Anterior cingulate cortex (tissue), 58 donors: Measurements from ENCODE around the gene ANKRD22.

ENCODE experiments used
- DNase-seq, 58 donors: peaks; one replicate each; lab custom pipeline; 2025; lab: John Stamatoyannopoulos, UW

The ANKRD22 gene

DNA sequence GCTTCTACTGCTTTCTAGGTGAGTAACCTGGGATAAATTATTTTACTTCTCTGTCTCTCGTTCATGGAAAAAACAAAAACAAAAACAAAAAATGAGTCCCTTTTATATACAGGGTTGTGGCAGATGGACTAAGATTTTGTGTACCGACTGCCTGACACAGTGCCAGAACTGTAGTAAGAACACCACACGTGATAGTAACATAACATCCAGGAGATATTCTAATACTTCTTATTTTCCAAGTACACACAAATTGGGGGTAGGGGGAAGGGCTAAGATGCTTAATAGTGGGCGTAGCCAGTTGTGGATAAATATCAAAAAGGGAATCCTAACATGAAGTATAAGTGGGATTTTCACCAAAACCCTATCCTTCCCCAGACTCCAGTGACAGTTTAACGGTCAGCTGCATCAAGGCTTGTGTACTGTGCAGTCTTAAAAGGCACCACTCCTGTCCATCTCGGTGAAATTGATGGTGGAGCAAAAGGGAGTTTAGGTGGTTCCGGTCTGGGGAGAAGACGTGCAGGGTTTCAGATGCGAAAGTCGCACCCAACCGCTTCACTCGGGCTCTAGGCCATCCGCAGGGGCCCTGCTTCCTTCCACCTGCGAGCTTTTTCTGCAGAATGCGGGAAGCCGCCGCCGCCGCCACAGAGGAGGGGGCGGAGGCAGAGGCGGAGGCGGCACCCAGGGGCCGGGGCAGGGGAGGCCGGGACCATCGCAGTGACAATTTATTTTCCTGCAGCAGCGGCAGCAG, 28.1 kb upstream of the ANKRD22 start, which contains the start of gene STAMBPL1:
STAMBPL1 (plus strand) TSS at position 712 of the 748 bp plus-strand sequence. CDS start 21,464 bp downstream, outside the sequence.
- peak in 44 of 58 donors; percentile 32 to 89 (median 72) for DNase-seq

DNA sequence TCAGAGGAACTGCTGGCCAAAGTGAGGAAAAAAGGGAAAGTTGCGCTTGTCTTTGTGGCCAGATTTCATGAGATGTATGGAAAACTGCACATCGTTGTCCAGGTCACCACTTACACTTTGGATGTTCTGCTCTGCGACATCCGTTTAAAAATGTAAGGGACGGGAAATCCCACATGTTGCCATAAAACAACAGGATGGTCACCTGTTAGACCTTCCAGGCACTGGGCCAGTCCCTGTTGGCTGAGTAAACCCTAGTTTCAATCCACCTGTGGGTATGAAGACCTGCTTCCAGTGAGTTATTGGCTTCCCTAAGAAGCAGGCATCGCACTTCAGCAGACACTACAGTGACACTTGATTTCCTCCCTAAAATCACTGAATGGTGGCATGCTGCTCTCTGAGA, 25.7 kb upstream of the ANKRD22 start:
- no peak for DNase-seq

DNA sequence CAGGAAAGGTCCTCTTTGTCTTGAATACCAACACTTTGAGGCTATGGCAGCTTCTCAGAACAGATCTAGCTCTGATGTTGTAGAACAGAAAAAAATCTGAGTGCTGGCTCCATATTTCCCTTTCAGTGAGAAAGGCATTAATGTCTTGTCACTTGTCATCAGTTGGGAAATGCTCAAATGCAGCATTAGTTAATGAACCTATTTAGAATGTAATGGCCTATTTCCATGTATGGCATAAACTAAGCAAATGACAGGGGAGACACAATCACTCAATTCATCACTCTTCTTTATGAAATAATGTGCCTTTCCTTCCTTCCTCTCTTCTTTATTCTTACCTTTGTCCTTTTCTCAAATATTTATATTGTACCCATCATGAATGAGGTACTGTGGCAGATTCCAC, 23.4 kb upstream of the ANKRD22 start:
- DNase-seq, result no peak

GRCh38 chr10:88874281-88874680, 22.6 kb upstream of the ANKRD22 start:
- no peak for DNase-seq

GRCh38 chr10:88873757-88874156, 22.1 kb upstream of the ANKRD22 start:
- DNase-seq, result no peak

GRCh38 chr10:88870089-88870488, 18.4 kb upstream of the ANKRD22 start:
- DNase-seq, result no peak

DNA sequence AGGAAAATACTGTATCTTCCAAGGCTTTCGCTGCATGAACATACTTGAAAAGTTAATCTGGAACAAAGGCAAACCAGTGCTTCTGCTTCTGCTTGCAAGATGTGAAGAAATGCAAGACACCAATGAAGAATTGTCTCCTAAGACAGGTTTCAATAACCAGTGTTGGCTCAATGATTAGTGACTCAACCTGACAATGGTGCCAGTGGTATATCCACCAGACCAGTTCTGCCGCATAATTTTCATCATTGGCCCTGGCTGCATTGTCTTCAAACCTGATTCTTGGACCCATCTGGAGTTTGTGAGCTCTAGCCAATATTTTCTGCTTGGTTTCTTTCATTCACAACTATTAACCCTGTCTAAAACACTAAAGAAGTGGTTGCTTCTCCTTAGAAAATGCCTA, 14.8 kb upstream of the ANKRD22 start:
- DNase-seq, result no peak

DNA sequence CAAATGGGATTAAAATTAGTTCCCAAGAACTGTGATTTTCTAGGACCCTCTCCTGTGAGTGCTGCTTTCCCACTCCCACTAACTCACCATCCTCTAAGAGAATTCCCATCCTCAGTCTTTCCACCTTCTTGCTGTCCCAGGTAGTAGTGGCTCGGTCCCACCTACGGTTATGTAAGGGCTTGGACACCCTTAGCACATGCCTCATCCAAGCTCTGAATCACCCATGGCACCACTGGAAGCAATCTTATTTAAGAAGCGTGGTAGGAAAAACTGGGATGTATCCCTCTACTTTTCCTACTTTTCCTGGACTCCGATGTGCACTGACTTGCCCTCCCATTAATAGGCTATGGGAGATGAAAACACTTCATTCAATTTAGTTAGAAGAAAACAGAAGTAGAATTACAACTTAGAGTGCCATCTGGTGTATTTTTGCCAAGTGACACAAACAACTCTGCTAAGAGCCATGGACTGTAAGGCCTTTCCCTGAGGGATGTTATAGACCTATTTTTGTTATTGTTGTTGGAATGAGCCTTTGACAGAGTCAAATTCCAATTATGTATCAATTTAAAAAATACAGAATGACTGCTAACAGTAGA, 13.7 kb upstream of the ANKRD22 start:
- DNase-seq, result no peak

GRCh38 chr10:88861036-88861435, 9.4 kb upstream of the ANKRD22 start:
- DNase-seq, result no peak

- DNase-seq, result no peak
Observed at GRCh38 chr10:88858491-88858890, 6.8 kb upstream of the ANKRD22 start.

DNA sequence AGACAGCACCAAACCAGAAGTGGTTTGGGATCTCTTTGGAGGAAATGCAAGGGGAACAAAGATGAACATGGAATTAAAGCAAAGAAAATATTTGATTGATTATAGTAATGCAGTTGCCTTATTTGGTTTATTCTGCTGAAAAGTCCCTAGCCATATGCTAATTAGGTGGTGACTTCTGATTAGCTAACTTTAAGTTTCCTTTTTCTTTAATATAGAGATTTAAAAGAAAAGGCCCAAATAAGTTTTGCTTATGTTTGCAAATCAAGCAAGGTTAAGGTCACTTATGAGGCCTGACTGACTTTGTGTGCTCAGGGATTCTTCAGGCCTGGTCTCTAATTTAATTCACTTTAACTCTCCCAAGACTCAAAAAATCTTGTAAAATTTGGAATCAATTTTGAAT, 6.2 kb upstream of the ANKRD22 start:
- DNase-seq, result no peak

GRCh38 chr10:88854684-88855083, 3.0 kb upstream of the ANKRD22 start:
- DNase-seq, result no peak

DNA sequence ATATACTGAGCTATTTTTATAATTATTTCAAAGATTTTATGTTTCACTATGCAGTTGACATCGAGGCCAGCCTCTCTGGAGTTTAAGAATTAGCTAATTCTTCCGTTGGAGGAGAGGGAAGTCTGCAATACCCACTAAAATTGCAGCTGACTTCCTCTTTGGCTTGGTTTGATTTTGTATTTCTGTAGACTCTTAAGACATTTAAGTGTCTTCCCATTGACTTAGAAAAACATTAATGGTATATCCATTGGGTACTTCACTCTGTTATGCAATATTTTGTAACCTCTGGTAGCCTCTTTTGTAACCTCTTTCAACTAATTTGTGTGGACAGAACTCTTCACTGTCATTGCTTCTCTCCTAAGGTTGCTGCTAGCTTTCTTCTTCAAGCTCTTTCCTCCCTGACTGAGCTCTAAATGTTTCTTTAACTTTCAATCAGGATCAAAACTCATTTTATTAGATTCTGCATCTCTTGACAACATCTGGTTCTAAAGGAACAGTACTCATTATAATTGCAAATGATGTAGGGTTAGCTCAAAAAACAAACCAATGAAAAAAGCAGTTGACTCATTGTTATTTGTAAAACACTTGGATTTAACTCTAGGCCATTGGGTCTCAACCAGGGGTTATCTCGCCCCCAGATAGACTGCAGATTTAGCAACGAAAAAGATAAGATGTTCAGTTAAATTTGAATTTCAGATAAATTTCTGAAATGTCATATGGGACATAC, 1.7 kb upstream of the ANKRD22 start:
- DNase-seq, result no peak

GRCh38 chr10:88852327-88852726, 683 bp upstream of the ANKRD22 start:
- no peak for DNase-seq

DNA sequence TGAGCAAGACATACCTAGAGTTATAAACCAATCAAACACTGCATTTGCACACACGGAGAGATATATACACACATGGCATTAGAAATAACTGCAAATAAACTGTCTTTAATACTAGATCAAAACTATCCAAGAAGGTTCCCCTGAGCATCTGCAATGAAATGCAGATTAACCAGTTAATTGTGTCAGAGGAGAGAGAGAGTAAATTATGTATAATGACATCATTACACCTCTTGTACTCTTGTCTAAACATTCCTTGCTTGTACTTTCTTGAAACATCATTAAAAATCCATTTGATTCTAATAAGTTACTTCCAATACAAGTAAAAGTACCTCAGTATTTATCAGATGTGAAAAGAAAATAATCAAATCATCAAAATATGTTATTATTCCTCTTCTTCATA, 932 bp downstream of the ANKRD22 start:
- no peak for DNase-seq

GRCh38 chr10:88849234-88849633, 2.4 kb downstream of the ANKRD22 start:
- no peak for DNase-seq

GRCh38 chr10:88848499-88848898, 3.1 kb downstream of the ANKRD22 start:
- DNase-seq, result no peak

DNA sequence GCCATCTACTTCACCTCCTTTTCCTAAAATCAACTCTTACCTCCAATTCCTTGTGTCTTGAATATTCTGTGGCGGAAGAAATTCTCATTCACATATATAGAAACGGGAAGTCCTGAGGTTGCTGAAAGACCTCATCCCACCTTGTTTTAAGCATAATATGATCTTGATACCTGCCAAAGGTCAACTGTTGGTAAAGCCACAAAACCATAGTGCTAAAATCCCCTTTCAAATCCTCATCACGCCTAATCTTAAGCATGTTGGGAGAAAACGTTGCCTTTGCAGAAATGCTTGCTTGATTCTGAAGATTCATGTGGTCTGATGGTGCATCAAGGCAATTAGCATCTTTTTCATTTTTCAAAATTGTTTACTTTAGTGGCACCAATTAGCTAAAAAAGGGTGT, 8.5 kb downstream of the ANKRD22 start:
- no peak for DNase-seq

- DNase-seq, result no peak
Observed at GRCh38 chr10:88841316-88842111, 10.1 kb downstream of the ANKRD22 start.

DNA sequence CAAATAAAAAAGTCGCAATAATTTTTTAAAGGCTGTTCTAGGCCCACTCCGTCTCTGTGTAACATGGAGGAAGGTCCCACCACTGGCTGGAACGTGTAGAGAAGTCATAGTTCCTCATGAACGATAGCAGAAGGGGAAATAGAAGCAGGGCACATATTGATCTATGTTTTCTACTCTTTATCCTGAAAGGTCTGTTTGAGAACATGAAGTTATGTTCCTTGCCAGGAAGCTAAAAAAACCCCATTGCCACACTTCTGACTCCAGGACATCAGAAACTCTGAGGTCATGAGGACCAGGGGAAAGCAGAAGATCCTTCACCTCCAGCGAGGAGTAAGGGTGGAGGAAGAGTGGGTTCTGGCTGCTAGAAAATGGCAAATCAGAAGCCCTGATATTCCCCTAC, 10.8 kb downstream of the ANKRD22 start:
- no peak for DNase-seq

- no peak for DNase-seq
Observed at GRCh38 chr10:88840104-88840503, 11.5 kb downstream of the ANKRD22 start.
